ENCODE measurements around the gene CAPN15.

Gene CAPN15

DNA sequence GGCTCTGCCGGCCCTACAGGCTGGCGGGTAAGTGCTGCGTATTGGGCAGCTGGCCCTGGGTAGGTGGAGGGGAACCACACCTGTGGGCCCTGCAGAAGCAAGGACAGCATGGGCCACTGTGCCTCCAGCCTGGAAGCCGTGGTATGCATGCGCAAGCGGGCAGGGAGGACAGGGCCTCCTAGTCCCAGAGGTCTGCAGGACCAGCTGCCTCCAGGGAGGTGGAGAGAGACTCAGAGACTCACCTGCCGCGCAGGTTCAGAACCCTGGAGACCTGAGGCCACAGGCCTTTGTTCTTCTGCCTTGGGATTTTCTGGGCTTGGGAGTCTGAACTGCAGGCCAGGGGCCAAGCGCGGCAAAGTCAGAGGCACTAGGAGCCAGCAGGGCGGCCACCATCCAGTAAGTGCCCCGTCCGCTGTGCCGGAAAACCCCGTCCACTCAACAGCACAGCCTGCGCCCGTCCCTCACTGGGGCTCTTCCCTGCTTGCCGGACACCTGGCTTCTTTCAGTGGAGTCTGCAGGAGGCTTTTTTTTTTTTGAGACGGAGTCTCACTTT, 53.5 kb downstream of the CAPN15 start:
- no peak overlapping the region for H3K4me3 ChIP-seq (ENCODE audit: low read depth, low read length)
- TF ChIP-seq, protein P1, sequence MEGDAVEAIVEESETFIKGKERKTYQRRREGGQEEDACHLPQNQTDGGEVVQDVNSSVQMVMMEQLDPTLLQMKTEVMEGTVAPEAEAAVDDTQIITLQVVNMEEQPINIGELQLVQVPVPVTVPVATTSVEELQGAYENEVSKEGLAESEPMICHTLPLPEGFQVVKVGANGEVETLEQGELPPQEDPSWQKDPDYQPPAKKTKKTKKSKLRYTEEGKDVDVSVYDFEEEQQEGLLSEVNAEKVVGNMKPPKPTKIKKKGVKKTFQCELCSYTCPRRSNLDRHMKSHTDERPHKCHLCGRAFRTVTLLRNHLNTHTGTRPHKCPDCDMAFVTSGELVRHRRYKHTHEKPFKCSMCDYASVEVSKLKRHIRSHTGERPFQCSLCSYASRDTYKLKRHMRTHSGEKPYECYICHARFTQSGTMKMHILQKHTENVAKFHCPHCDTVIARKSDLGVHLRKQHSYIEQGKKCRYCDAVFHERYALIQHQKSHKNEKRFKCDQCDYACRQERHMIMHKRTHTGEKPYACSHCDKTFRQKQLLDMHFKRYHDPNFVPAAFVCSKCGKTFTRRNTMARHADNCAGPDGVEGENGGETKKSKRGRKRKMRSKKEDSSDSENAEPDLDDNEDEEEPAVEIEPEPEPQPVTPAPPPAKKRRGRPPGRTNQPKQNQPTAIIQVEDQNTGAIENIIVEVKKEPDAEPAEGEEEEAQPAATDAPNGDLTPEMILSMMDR (IDR thresholded peaks at IDR 0.05; ENCODE audit: low read depth, low read length) = no peak

DNA sequence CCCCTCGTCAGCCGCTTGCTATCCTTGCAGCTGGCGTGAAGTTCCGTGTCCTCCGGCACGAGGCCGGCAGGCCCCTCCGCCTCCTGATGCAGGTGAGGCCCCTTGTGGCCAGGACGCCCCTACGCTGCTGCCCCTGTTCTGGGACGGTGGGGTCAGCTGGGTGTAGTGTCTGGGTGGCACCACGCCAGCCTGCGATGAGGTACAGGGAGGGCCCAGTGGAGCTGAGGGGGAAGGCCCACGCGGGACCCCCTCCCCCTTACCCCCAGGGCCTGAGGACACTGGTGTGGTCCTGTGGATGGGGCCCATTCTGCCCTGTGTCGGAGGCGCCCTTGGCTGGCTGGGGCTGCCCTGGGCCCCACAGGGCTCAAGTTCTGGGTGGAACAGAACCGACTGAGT, 54.7 kb downstream of the CAPN15 start:
- no peak overlapping the region for H3K4me3 ChIP-seq (ENCODE audit: low read depth, low read length)

DNA sequence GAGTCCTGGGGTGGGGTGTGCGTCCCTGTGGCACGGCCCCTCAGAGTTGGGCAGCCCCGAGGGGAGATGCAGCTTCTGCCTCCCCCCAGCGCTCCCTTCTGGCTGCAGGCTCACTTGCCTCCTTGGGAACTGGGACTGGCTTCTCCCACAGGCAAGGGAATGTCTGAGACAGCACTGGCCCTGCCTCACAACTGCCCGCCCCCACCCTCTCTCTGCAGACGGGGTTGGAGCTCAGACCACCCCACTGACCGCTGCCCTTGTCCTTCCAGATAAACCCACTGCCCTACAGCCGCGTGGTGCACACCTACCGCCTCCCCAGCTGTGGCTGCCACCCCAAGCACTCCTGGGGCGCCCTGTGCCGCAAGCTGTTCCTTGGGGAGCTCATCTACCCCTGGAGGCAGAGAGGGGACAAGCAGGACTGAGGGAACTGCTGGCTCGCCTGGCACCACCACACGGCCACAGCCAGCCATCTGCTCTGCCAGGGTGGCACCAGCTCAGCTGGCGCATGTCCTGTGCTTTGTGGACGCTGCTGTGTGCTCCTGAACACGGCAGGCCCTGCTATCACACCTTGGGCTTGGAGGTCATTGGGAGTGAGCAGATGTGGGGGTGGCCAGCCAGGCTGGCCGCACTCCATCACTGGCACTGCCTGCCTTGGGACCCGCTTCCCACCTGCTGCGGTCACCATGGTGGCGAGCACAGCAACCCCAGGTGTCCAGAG, 55.3 kb downstream of the CAPN15 start:
- TF ChIP-seq, protein P1 (IDR thresholded peaks at IDR 0.05; ENCODE audit: low read depth, low read length) = no peak
- no peak overlapping the region for H3K4me3 ChIP-seq (ENCODE audit: low read depth, low read length)

More for the DNA sequence above, 54.7 kb downstream of the CAPN15 start:
- TF ChIP-seq, protein P1 (IDR thresholded peaks at IDR 0.05; ENCODE audit: low read depth, low read length) = no peak

DNA sequence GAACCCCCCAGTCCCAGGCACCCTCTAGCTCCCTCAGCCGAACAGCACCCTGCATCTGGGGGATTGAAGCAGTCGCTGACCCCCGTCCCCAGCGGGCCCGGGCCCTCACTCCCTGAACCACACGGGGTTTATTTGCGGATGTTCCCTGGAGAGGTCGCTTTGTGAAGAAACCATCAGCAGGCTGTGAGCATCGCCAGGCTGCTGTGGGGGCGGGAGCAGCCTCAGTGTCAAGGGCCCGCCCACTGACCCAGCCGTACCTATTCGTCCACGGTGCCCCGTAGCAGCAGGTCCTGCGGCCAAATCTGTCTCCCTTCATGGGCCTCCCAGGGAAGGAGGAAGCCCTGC, 55.9 kb downstream of the CAPN15 start:
- TF ChIP-seq, protein P1 (IDR thresholded peaks at IDR 0.05; ENCODE audit: low read depth, low read length) = no peak
- H3K4me3 ChIP-seq (ENCODE audit: low read depth, low read length) = no peak overlapping the region

DNA sequence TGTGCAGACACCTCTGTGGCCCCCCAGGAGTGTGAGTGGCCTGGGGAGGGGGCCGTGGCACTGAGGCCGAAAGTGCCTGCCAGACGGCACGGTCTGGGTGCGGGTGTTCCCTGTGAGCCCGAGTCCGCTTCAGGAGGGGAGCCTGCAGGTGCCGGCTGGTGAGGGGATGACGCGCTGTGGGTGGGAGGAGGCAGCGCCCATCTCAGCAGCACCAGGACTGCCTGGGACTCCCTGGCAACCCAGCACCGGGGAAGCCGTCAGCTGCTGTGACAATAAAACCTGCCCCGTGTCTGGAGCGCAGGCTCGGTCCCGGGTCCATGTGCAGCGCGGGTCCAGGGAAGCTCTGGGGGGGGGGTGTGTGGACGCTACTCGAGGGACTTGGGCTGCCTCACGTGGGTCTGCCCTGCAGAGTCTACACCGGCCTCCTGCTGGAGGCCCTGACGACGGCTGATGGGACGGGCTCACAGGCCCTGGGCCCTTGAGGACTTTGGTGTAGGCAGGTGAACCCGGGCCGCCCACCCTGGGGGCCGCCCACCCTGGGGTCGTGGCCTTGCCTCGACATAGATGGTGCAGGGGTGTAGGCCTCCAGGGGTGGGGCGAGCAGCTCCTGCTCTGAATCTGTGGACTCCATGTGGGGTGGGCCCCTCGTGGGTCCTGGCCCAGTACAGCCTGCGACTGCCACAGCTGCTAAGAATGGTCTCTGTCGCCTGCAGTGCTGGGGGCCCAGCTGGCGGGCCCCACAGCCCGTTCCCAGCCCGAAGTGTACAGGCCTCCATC, 56.5 kb downstream of the CAPN15 start:
- no peak overlapping the region for H3K4me3 ChIP-seq (ENCODE audit: low read depth, low read length)
- TF ChIP-seq, protein P1 (IDR thresholded peaks at IDR 0.05; ENCODE audit: low read depth, low read length) = no peak

DNA sequence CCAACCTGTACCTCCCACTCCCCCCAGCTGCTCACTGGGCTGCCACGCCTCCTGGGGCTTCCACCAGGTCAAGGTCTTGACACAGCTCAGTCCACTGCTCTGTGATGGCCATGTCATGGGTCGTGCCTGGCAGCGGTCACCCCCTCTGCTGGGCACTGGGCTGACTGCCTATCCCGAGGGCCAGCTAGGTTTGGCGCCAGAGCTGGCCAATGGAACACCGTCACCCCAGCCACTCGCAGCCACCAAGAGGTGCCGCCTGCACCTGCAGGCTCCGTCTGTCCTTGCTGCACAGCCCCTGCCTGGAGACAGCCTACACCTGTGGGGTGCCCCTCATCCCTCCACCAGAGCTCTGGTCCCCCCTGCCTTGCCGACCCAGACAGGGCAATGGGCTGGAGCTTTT, 57.8 kb downstream of the CAPN15 start:
- TF ChIP-seq, protein P1 (IDR thresholded peaks at IDR 0.05; ENCODE audit: low read depth, low read length) = no peak
- no peak overlapping the region for H3K4me3 ChIP-seq (ENCODE audit: low read depth, low read length)
